ENCODE measurements around the gene UMAD1.

Gene UMAD1

GRCh38 chr7:7612519-7612918 is 28.0 kb upstream of the UMAD1 start:
- DNase-seq (ENCODE audit: low spot score) (no peak), ATAC-seq (ENCODE audit: low read depth) (no peak)
- no peak overlapping the region for H3K4me3 ChIP-seq (ENCODE audit: severe bottlenecking)
- H3K27me3 ChIP-seq (ENCODE audit: insufficient read depth, poor library complexity, severe bottlenecking), result peaks cover 3% of the 10 kb centered on the region
- H3K4me1 ChIP-seq (ENCODE audit: insufficient read depth, poor library complexity, severe bottlenecking), result no peaks in the 10 kb centered on the region
- no peaks in the 10 kb centered on the region for H3K9me3 ChIP-seq (ENCODE audit: severe bottlenecking)
- H3K36me3 ChIP-seq (ENCODE audit: low read depth), result peaks cover 13% of the 10 kb centered on the region
- no peak overlapping the region for H3K27ac ChIP-seq (ENCODE audit: poor library complexity, severe bottlenecking)
- TF ChIP-seq, protein P1, sequence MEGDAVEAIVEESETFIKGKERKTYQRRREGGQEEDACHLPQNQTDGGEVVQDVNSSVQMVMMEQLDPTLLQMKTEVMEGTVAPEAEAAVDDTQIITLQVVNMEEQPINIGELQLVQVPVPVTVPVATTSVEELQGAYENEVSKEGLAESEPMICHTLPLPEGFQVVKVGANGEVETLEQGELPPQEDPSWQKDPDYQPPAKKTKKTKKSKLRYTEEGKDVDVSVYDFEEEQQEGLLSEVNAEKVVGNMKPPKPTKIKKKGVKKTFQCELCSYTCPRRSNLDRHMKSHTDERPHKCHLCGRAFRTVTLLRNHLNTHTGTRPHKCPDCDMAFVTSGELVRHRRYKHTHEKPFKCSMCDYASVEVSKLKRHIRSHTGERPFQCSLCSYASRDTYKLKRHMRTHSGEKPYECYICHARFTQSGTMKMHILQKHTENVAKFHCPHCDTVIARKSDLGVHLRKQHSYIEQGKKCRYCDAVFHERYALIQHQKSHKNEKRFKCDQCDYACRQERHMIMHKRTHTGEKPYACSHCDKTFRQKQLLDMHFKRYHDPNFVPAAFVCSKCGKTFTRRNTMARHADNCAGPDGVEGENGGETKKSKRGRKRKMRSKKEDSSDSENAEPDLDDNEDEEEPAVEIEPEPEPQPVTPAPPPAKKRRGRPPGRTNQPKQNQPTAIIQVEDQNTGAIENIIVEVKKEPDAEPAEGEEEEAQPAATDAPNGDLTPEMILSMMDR (IDR thresholded peaks at IDR 0.05; ENCODE audit: poor library complexity, severe bottlenecking), result no peak

DNA sequence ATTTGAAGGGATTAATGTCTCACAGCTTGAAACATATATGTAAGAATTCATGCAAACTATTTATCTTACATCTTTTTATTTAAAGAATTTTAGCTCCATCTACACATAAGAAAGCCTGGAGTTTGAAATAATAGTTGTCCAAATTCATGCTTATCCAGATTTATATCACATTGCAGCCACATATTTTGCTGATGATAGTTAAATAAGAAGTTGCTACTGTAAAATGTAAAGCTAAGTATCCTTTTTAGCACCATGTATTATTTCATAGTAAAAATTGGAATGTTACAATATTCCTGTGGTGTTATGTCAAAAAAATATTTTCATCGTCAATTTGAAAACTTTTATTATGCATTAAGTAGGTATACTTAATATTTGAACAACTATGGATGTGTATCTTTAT is 27.3 kb upstream of the UMAD1 start:
- no peak for DNase-seq (ENCODE audit: low spot score)

GRCh38 chr7:7614018-7614741 is 26.4 kb upstream of the UMAD1 start:
- DNase-seq (ENCODE audit: low spot score) (no peak), ATAC-seq (ENCODE audit: low read depth) (no peak)
- peaks cover 3% of the 10 kb centered on the region; the same call in 1 of the 2 replicates for H3K36me3 ChIP-seq (ENCODE audit: low read depth)

More for the DNA sequence above, 27.3 kb upstream of the UMAD1 start:
- peaks cover 3% of the 10 kb centered on the region for H3K27me3 ChIP-seq (ENCODE audit: insufficient read depth, poor library complexity, severe bottlenecking)
- H3K4me1 ChIP-seq (ENCODE audit: insufficient read depth, poor library complexity, severe bottlenecking), result no peaks in the 10 kb centered on the region
- peaks cover 8% of the 10 kb centered on the region; the same call in 1 of the 2 replicates for H3K36me3 ChIP-seq (ENCODE audit: low read depth)
- no peak overlapping the region for H3K27ac ChIP-seq (ENCODE audit: poor library complexity, severe bottlenecking)
- H3K4me3 ChIP-seq (ENCODE audit: severe bottlenecking), result no peak overlapping the region
- H3K9me3 ChIP-seq (ENCODE audit: severe bottlenecking), result no peaks in the 10 kb centered on the region
- TF ChIP-seq, protein P1 (IDR thresholded peaks at IDR 0.05; ENCODE audit: poor library complexity, severe bottlenecking), result no peak
- ATAC-seq (ENCODE audit: low read depth), result no peak

DNA sequence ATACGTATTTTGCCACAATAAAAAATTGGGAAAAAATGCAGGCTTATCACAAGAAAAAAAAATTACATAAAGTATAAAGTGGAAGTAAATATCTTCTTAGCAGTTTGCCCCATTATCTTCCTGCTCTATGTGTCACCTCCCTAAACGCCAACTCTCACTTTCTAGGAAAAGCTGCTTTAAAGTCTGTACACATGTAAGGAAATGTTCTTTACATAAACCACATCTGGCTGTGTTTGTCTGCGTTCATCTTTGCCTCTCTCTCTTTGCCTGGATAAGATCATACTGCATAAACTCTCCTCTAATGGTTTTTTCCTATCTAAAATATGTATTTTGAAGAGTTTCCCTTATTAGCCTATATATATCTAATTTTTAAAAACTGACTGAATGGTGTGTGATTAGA is 23.0 kb upstream of the UMAD1 start:
- ATAC-seq (ENCODE audit: low read depth) (no peak), DNase-seq (ENCODE audit: low spot score) (no peak)
- no peak overlapping the region for H3K27ac ChIP-seq (ENCODE audit: poor library complexity, severe bottlenecking)
- no peaks in the 10 kb centered on the region for H3K36me3 ChIP-seq (ENCODE audit: low read depth)
- no peaks in the 10 kb centered on the region for H3K4me1 ChIP-seq (ENCODE audit: insufficient read depth, poor library complexity, severe bottlenecking)
- no peaks in the 10 kb centered on the region for H3K9me3 ChIP-seq (ENCODE audit: severe bottlenecking)
- TF ChIP-seq, protein P1 (IDR thresholded peaks at IDR 0.05; ENCODE audit: poor library complexity, severe bottlenecking), result no peak
- peaks cover 3% of the 10 kb centered on the region for H3K27me3 ChIP-seq (ENCODE audit: insufficient read depth, poor library complexity, severe bottlenecking)
- no peak overlapping the region for H3K4me3 ChIP-seq (ENCODE audit: severe bottlenecking)

More at GRCh38 chr7:7614018-7614741, 26.4 kb upstream of the UMAD1 start:
- Histone ChIP-seq H3K27me3 (ENCODE audit: insufficient read depth, poor library complexity, severe bottlenecking) (peaks cover 3% of the 10 kb centered on the region), H3K4me1 (ENCODE audit: insufficient read depth, poor library complexity, severe bottlenecking) (no peaks in the 10 kb centered on the region), H3K9me3 (ENCODE audit: severe bottlenecking) (no peaks in the 10 kb centered on the region), H3K27ac (ENCODE audit: poor library complexity, severe bottlenecking) (no peak overlapping the region), H3K4me3 (ENCODE audit: severe bottlenecking) (no peak overlapping the region)
- TF ChIP-seq, protein P1 (IDR thresholded peaks at IDR 0.05; ENCODE audit: poor library complexity, severe bottlenecking), result no peak

- Histone ChIP-seq H3K27me3 (ENCODE audit: insufficient read depth, poor library complexity, severe bottlenecking) (peaks cover 3% of the 10 kb centered on the region), H3K4me1 (ENCODE audit: insufficient read depth, poor library complexity, severe bottlenecking) (no peaks in the 10 kb centered on the region), H3K4me3 (ENCODE audit: severe bottlenecking) (no peak overlapping the region), H3K27ac (ENCODE audit: poor library complexity, severe bottlenecking) (no peak overlapping the region), H3K36me3 (ENCODE audit: low read depth) (no peaks in the 10 kb centered on the region), H3K9me3 (ENCODE audit: severe bottlenecking) (no peaks in the 10 kb centered on the region)
- no peak for ATAC-seq (ENCODE audit: low read depth)
- DNase-seq (ENCODE audit: low spot score), result no peak
- TF ChIP-seq, protein P1 (IDR thresholded peaks at IDR 0.05; ENCODE audit: poor library complexity, severe bottlenecking), result no peak
Measured at GRCh38 chr7:7618410-7618809, 22.1 kb upstream of the UMAD1 start.
